HG02623 (cell line): ENCODE data around the gene RASSF3.

Source experiments
- ATAC-seq: cut with Tn5 transposase; IDR thresholded peaks from one replicate; pipeline ENCODE4 v1.9.1; 2021; ENCODE audit warnings: moderate library complexity; ENCODE audit not compliant: unreplicated experiment

The RASSF3 gene

GRCh38 chr12:64667793-64668192, 57.5 kb downstream of the RASSF3 start:
- ATAC-seq: no peak

GRCh38 chr12:64669270-64669842, 59.1 kb downstream of the RASSF3 start:
- ATAC-seq: peak; percentile 72

GRCh38 chr12:64670019-64670418, 59.7 kb downstream of the RASSF3 start:
- ATAC-seq: no peak

GRCh38 chr12:64670919-64671639, 60.8 kb downstream of the RASSF3 start:
- no peak for ATAC-seq

GRCh38 chr12:64671681-64672080, 61.4 kb downstream of the RASSF3 start:
- no peak for ATAC-seq

- ATAC-seq: no peak
These were observed 62.7 kb downstream of the RASSF3 start for GRCh38 chr12:64672925-64673409.

GRCh38 chr12:64673490-64674169, 63.3 kb downstream of the RASSF3 start:
- no peak for ATAC-seq

GRCh38 chr12:64674367-64674922, 64.2 kb downstream of the RASSF3 start:
- ATAC-seq: no peak

- no peak for ATAC-seq
These were observed 65.5 kb downstream of the RASSF3 start for GRCh38 chr12:64675795-64676194.

- ATAC-seq: no peak
These were observed 68.0 kb downstream of the RASSF3 start for GRCh38 chr12:64678248-64678647.

- ATAC-seq: no peak
These were observed 68.5 kb downstream of the RASSF3 start for GRCh38 chr12:64678835-64679234.

GRCh38 chr12:64679487-64680001, 69.2 kb downstream of the RASSF3 start:
- no peak for ATAC-seq

GRCh38 chr12:64680235-64680634, 69.9 kb downstream of the RASSF3 start:
- no peak for ATAC-seq

GRCh38 chr12:64681200-64682052, 71.1 kb downstream of the RASSF3 start:
- no peak for ATAC-seq

GRCh38 chr12:64682572-64683277, 72.4 kb downstream of the RASSF3 start:
- no peak for ATAC-seq

- no peak for ATAC-seq
These were observed 73.7 kb downstream of the RASSF3 start for GRCh38 chr12:64683816-64684543.

- ATAC-seq: no peak
These were observed 74.8 kb downstream of the RASSF3 start for GRCh38 chr12:64685050-64685449.

- no peak for ATAC-seq
These were observed 75.3 kb downstream of the RASSF3 start for GRCh38 chr12:64685605-64686004.

GRCh38 chr12:64687816-64688215, 77.5 kb downstream of the RASSF3 start:
- no peak for ATAC-seq
